ENCODE data around the gene CCL2.

DNA sequence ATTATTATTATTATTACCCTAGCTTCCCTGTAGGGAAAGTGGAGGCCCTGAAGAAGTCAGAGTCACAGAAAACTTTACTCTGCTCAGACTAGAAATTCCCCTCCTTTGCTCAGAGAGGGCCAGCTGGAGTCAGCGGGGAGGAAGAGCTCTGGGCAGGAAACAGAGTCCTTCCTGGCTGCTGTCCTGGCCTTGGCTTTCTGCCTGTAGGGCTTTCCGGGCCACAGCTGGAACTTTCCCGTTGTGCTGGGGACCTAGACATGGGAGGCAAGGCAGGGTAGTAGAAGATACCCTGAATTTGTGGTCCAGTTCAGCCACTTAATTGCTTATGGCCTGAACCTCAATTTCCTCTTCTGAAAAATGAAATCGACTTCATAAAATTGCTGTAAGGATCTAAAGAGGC is 14.0 kb upstream of the CCL2 start:
- TF ChIP-seq, protein P1, sequence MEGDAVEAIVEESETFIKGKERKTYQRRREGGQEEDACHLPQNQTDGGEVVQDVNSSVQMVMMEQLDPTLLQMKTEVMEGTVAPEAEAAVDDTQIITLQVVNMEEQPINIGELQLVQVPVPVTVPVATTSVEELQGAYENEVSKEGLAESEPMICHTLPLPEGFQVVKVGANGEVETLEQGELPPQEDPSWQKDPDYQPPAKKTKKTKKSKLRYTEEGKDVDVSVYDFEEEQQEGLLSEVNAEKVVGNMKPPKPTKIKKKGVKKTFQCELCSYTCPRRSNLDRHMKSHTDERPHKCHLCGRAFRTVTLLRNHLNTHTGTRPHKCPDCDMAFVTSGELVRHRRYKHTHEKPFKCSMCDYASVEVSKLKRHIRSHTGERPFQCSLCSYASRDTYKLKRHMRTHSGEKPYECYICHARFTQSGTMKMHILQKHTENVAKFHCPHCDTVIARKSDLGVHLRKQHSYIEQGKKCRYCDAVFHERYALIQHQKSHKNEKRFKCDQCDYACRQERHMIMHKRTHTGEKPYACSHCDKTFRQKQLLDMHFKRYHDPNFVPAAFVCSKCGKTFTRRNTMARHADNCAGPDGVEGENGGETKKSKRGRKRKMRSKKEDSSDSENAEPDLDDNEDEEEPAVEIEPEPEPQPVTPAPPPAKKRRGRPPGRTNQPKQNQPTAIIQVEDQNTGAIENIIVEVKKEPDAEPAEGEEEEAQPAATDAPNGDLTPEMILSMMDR (IDR thresholded peaks at IDR 0.05), result no peak
- TF ChIP-seq POLR2A (IDR thresholded peaks at IDR 0.05), result no peak

Measured in Peyer's patch (tissue), 4 donors.